AG04449 (cell line): Measurements from ENCODE around the gene ABHD15.

Experiments used
- CTCF ChIA-PET: fragments of 350-600 bp; formaldehyde crosslinking; extraction: SDS; loops from one replicate; lab custom pipeline; 2021; ENCODE audit warnings: antibody characterized with exemption; lab: Yijun Ruan, JAX
- POLR2A ChIA-PET: fragments of 400-600, 350-600 bp; formaldehyde crosslinking; extraction: SDS; loops from one replicate; lab custom pipeline; 2020; ENCODE audit warnings: antibody characterized with exemption, inconsistent platforms; lab: Yijun Ruan, JAX
- DNase-seq: peaks from one replicate; pipeline ENCODE4 v3.0.0-alpha.2; 2010; ENCODE audit warnings: low read depth, low spot score
- H3K4me3 ChIP-seq: 2 replicates; pipeline ENCODE4 v1.5.1; 2011; ENCODE audit warnings: low read depth, mild to moderate bottlenecking, control low read depth, low read length
- TF ChIP-seq, protein P1 (sequence below): IDR thresholded peaks from one replicate; pipeline ENCODE4 v1.5.1; 2011; ENCODE audit warnings: mild to moderate bottlenecking, moderate library complexity, low read length, control low read depth, inconsistent platforms; ENCODE audit not compliant: insufficient read depth; ENCODE audit errors: missing control alignments

Gene ABHD15

DNA sequence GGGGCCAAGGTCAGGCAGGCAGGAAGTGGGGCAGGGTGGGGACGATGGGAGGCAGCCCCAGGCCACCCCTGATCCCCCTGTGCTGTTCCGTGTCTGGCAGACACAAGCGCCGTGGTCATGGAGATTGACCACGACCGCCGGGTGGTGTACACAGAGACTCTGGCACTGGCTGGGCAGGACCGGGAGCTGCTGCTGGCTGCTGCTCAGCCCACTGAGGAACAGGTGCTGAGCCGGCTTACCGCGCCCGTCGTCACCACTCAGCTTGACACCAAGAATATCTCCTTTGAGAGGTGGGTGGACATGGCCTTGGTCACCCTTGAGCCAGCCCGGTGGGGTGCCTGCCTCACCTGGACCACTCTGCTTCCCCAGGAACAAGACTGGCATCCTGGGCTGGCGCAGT, 42.1 kb upstream of the ABHD15 start:
- no peak for DNase-seq
- ChIA-PET POLR2A (no interaction called here), CTCF (interaction anchor here (1.4 to 3.8 kb wide), 5 partner anchors 9 to 170 kb away, joined by 3 to 30 read pairs (median 7); partner anchors contain the start of gene ANKRD13B)
- no peak overlapping the region for H3K4me3 ChIP-seq
- TF ChIP-seq, protein P1, sequence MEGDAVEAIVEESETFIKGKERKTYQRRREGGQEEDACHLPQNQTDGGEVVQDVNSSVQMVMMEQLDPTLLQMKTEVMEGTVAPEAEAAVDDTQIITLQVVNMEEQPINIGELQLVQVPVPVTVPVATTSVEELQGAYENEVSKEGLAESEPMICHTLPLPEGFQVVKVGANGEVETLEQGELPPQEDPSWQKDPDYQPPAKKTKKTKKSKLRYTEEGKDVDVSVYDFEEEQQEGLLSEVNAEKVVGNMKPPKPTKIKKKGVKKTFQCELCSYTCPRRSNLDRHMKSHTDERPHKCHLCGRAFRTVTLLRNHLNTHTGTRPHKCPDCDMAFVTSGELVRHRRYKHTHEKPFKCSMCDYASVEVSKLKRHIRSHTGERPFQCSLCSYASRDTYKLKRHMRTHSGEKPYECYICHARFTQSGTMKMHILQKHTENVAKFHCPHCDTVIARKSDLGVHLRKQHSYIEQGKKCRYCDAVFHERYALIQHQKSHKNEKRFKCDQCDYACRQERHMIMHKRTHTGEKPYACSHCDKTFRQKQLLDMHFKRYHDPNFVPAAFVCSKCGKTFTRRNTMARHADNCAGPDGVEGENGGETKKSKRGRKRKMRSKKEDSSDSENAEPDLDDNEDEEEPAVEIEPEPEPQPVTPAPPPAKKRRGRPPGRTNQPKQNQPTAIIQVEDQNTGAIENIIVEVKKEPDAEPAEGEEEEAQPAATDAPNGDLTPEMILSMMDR: no peak

DNA sequence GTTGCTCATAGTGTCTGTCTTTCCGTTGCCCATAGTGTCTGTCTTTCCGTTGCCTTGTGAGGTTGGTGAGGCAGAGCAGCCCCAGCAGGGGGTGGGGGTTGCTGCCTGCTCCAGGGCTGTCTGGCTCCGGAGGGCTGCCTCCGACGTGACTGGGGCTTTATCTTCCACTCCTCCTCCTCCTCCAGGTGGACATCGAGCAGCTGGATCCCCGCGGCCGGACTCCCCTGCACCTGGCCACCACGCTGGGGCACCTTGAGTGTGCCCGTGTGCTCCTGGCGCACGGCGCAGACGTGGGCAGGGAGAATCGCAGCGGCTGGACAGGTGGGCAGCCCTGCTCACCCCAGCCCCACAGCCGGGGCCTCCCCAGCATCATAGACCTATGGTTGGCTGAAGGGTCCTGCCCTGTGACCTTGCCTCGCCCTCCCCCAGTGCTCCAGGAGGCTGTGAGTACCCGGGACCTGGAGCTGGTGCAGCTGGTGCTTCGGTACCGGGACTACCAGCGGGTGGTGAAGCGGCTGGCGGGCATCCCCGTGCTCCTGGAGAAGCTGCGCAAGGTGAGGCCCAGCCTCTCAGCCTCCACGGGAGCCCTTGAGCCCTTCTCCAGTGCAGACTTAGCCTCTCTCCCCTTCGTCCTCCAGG, 40.8 kb upstream of the ABHD15 start:
- POLR2A ChIA-PET: no interaction called here
- TF ChIP-seq, protein P1: no peak
- CTCF ChIA-PET: interaction anchor here (0.6 to 3.8 kb wide), 6 partner anchors 10 to 238 kb away, joined by 3 to 30 read pairs (median 6); partner anchors contain the start of gene ANKRD13B

DNA sequence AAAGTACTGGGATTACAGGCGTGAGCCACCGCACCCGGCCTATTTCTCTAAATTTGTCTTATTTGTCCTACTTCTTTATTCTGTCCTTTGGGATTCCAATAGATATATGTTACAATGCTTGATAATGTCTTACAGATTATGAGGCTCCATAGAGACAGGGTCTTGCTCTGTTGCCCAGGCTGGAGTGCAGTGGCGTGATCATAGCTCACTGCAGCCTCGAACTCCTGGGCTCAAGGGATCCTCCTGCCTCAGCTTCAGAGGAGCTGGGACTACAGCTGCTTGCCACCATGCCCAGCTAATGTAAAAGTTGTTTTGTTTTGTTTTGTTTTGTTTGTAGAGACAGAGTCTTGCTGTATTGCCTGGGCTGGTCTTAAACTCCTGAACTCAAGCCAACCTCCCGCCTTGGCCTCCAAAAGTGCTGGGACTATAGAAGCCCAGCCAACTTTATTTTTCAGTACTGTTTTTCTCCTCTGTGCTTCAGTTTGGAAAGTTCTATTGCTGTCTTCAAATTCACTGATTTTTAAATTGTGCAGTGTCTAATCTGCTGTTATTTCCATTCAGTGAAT, 36.4 kb upstream of the ABHD15 start:
- CTCF ChIA-PET: no interaction called here
- TF ChIP-seq, protein P1: no peak
- no peak for DNase-seq
- H3K4me3 ChIP-seq: no peak overlapping the region
- POLR2A ChIA-PET: no interaction called here

More for the DNA sequence above, 40.8 kb upstream of the ABHD15 start:
- DNase-seq: no peak
- H3K4me3 ChIP-seq: no peak overlapping the region

DNA sequence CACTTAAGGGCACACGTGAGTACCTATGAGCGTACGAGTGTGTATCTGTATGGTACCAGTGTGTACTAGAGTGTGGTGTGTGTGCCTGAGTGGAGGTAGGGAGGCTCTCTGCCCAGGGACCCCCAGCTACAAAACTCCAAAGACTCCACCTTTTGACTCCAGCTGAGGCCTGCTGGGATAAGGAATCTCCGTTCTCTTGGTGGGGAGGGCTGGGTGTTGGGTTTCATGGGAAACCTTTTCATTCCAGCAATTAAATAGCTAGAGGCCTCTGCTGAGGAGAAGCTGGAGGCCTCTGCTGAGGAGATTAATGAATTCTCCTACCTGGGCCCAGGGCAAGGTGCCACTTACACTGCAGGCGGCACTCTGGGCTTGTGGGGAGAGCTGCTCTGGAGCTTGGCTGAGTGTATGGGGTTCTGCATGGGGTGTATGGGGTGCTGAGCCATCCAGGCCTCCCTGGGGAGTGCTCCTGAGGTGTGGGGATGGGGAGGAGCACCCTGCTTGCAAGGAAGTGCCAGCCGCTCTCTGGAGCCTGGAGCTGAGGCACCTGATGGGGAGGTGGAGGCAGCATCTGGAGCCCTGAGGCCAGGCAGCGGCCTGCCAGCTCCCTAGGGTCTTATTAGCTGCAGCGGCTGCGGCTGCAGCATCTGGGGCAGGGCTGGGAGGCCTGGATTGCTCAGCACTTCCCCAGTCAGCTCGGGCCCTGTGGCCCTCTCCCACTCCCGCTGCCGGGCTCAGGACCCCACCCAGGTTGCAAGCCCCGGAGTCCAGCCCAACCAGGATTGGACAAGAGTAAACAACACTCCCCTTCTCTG, 30.7 kb upstream of the ABHD15 start:
- TF ChIP-seq, protein P1: no peak
- no peak for DNase-seq
- ChIA-PET CTCF (interaction anchor here (1.9 to 4.3 kb wide), 4 partner anchors 17 to 228 kb away, joined by 8 to 26 read pairs (median 18); no protein-coding TSS in a partner anchor), POLR2A (no interaction called here)
- H3K4me3 ChIP-seq: no peak overlapping the region

DNA sequence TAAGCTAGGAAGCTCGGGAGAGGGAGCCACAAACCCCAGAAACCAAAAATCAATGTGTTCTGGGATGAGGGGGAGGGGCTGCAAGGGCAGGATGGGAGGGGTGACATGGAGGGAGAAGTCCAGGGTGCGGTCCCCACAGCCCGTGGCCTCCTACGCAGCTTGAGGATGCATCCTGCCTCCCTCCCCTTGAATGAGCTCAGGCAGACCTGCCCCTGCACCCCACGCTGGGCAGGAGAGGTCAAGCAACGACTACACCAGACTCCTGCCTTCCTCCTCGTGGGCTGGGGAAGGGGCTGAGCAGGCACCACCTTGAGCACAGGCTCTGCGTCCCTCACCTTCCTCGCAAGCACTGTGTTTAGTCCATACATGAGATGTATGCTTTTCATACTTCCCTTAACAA, 30.0 kb upstream of the ABHD15 start:
- no peak for DNase-seq
- ChIA-PET CTCF (interaction anchor here (1.9 to 4.3 kb wide), 4 partner anchors 16 to 227 kb away, joined by 8 to 26 read pairs (median 18); no protein-coding TSS in a partner anchor), POLR2A (no interaction called here)
- TF ChIP-seq, protein P1: no peak
- H3K4me3 ChIP-seq: no peak overlapping the region
